GM19452 (cell line): ENCODE results near the gene SNX1.
"Not testable (repeated sequence)": the region's sequence is repeated elsewhere in the genome, so short reads cannot be mapped to it uniquely, and the experiment has no call there.

Experiments
- ATAC-seq: cut with Tn5 transposase; IDR thresholded peaks from one replicate; pipeline ENCODE4 v1.9.1; 2021; ENCODE audit not compliant: unreplicated experiment

Gene SNX1

DNA sequence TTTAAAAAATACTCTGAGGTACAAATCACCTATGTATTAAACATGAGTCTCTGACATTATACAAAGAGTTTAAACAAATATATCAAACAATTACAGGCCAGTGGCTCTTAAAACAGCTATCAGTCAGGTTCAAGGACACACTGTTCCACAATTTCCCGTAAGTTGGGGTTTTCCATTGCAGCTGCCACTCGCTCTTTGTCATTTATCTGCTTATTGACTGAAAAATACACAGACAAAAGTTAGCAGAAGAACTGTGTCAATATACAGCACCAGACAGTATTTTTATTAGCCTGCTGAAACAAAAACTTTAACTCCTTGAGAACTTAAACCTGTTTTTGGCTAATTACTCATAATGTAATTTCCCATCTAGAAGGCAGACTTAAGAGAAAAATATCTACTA lies 23.0 kb upstream of the SNX1 start:
- ATAC-seq = no peak

DNA sequence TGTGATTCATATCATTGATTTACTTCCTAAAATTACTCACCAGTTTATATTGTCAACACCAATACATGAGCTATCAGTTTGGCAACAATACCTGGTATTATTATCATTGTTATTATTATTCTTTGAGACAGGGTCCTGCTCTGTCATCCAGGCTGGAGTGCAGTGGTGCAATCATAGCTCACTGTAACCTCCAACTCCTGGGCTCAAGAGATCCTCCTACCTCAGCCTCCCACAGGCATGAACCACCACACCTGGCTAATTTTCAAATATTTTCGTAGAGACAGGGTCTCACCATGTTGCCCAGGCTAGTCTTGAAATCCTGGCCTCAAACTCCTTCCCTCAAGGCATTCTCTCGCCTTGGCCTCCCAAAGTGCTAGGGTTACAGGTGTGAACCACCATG lies 22.3 kb upstream of the SNX1 start:
- ATAC-seq = not testable (repeated sequence)

DNA sequence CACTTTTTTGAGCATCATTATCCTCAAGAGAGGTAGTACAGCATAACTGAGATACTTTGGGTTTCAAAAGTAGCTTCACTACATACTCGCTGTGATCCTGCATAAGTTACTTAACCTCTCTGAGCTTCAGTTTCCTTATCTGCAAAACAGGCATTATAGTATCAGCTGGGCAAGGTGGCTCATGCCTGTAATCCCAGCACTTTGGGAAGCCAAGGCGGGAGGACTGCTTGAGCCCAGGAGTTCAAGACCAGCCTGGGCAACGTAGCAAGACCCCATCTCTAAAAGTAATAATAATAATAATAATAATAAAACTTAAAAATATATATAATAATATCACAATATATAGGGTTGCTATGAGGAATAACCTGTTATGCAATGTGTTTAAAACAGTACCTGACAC lies 13.0 kb upstream of the SNX1 start:
- no peak for ATAC-seq

DNA sequence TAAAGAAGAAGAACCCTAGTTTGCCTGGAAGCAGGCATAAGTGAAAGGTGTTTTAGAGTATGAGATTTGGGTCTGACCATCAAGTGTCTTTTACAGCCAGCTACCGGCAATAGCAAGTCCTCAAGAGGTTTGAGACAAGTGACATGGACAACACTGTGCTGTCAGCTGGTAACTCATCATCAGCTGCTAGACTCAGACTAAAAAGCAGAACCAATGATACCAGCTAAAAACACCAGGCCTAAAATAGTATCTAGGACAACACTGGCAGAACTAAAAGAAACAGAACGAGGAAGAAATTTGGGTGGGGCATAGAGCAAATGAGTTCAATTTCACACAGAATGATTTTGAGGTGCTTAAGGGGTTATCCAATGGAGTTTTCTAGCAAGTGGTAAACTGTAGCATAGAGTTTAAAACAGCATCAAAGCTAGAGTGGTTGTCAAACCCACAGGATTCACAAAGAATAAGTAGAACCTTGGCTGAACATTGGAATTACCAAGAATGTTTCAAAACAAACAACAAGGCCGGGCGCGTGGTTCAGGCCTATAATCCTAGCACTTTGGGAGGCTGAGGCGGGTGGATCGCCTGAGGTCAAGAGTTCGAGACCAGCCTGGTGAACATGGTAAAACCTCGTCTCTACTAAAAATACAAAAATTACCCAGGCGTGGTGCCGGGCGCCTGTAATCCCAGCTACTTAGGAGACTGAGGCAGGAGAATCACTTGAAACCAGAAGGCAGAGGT lies 6.1 kb upstream of the SNX1 start:
- no peak for ATAC-seq

DNA sequence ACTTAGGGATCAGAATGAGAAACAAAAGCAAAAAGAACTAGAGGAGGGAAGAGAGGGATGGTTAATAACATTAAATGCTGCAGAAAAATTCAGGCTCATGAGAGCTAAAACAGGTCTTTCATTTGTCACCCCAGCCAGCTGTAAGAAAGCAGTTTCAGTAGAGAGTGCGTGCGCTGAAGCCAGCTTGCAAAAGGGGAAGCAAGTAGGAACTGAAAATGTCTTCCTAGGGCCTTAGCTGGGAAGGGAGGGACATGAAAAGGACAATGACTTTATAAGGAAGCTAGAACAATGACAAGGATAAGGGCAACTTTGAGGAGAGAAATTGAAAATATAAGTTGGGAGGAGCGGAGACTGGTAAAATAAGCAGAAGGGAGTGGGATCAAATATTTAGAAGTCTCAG lies 5.3 kb upstream of the SNX1 start:
- ATAC-seq = no peak

DNA sequence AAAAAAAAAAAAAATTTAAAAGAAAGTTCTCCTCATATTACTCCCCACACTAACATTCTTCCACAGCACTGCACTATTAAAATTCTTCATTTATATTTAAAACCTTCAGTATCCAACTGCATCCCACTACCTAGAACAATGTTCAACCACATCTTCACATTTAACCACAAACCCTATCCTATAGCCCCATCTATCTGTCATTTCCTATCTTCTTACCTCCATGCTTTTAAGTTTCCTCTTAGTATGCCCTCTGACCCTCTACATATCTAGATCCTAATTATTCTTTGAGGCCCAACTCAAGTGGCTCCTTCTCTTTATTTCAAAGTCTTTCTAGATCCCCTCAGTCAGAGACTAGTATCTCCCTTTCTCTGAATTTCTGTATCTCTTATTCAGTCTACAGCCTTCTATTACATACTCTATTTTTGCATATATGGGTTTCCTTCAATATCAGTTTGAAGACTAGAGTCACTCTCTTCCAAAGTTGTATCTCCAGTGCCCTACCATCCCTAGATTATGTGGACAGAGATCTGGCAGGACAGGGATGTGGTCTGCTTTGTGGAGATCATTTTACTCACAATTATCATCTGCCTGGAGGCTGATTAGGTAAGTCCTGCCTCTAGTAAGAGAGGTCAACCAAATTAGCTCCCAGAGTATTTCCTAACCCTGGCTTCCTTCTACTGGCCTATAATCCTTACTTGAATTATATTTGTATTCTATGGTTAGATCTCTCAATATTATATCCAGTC lies 3.5 kb upstream of the SNX1 start:
- no peak for ATAC-seq

DNA sequence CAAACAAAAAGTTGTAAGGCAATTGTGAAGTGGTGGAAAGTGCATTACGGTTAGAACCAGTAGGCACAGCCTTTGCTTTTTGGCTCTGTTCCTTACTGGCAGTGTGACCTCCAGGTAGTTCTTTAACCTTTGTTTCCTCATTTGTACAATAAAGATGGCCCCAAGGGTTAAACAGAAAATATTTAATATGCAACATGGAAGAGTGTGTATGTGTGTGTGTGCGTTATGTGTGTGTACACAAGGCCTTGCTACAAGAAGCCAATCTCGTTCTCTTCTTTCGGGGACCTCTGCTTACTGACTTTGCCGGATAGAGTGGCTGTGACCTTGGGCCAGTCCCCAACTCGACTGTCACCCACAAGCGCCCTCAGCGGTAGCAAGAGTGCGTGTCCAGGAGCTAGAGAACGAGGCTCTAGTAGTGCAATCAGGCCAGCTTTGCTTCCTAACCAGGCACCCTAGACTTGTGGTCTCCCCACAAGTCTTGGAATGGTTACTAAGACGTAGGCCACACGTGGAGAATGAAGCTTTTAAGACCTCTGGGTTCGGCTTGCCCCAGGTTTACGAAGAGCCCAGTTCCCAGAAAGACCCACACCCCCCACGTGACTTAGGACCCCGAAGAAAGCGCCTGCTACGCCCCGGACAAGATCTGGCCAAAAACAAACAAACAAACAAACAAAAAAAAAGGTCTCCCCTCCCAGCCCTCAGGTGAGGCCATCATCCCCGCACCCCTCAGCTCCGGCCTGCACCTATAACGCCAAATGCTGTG lies 2.7 kb upstream of the SNX1 start:
- peak; percentile 23 for ATAC-seq

DNA sequence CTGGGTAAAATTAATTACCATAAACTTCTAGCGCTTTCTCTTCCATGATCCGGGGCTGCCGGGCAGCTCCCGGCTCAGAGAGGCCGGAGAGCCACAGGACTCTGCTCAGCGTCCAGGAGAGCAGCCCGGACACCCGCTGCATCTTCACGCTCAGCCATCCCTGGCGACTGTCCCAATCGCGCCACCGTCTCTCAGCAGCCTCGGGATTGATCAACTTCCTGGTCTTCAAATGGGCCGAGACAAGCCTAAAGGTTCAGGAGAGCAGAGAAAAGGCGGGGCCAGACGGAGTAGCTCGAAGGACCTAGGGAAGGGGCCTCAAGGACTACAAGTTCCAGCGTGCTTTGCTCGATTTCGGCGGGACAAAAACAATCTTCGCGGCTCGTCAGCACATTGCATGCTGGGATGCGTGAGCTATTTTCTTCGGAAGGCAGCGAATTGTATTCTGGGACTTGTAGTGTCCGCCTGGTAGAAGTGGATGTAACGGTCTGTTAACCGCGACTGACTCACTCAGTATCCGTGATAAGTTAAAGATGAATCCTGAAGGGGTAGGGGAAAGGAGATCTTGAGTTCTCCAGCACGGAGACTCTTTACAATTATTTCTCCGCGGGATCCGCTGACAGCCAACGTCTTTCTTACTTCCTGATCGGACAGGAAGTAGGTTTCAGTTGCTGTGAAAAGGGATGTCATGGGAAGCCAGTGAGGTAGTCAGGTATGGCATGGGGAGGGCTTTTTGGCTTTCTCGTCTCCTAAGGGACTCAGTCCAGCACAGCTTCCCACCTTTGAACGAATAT lies 2.0 kb upstream of the SNX1 start, which contains the start of gene CIAO2A:
Gene CIAO2A, minus strand, starts transcription at position 212 of the 791 bp plus-strand sequence. Its CDS starts 70 bp downstream, at position 142.
- ATAC-seq = peak; percentile 62

DNA sequence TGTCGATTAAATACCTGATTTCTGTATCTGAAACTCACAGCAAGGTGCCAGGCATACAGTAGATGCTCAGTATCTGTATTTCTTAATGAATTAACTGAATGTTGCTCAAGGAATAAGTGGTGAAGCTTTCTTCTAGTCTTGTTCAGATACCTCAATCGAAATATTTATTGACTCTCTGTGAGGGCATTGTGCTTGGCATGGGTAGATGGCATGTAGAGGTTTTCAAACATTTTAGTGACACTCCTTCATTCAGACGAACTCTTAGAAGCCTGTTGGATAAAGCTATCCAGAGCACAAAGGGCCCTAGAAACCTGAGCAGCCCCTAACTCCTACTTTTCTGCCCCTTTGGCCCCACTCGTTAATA lies 369 bp upstream of the SNX1 start:
- ATAC-seq = no peak

DNA sequence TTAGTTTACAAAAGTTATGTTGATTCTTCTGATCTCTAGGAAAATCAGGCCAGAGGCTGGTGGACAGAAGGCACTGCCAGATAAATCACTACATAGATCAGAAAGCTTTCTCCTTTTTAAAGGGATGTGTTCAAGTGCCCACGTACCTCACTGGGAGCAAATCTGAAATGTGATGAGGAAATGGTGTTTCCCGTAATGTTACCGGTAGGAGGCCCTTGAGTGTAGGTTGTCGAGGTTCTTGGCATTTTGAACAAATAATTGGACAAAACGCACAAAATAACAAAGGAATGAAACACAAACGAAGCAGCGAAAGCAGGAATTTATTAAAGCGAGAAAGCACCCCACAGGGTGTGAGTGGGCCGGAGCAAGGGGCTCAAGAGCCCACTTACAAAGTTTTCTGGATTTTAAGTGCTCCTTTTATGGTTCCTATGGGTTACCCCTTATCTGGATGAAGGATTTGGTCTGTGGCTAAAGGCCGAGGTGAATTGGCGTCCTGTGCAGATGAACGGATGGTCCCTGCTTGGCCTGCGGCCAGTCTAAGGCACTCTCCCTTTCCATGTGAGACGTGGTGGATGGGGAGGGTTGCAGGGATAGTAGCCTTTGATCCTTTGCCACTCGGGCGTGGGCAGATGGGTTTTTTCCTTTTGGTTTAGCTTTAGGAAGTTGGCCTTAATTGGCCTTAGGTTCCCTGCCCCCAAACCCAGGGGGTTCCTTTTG lies 1.0 kb downstream of the SNX1 start:
- no peak for ATAC-seq

DNA sequence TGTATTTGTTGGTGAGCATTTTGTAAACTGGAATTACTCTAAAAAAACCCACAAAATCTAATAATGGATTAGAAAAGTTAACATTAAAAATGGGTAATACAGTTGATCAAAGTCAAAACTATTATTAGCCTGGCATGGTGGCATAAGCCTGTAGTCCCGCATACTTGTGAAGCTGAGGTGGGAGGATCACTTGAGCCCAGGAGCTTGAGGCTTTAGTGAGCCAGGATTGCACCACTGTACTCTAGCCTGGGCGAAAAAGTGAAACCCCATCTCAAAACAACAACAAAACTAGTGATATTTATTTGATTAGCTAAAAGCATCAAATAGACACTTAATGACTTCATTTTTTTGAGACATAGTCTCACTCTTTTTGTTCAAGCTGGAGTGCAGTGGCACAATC lies 3.6 kb downstream of the SNX1 start:
- no peak for ATAC-seq

DNA sequence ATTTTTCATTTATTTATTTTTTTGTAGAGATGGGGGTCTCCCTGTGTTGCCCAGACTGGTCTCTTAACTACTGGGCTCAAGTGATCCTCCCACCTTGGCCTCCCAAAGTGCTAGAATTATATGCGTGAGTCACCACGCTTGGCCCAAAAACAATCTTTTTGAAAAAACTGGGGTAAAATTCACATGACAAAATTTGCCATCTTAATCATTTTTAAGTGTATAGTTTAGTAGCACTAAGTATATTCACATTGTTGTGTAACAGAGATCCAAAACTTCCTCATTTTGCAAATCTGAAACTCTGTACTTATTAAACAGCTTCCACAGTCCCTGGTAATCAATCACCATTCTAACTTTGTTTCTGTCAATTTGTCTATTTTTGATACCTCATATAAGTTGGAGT lies 5.2 kb downstream of the SNX1 start:
- ATAC-seq = no peak

DNA sequence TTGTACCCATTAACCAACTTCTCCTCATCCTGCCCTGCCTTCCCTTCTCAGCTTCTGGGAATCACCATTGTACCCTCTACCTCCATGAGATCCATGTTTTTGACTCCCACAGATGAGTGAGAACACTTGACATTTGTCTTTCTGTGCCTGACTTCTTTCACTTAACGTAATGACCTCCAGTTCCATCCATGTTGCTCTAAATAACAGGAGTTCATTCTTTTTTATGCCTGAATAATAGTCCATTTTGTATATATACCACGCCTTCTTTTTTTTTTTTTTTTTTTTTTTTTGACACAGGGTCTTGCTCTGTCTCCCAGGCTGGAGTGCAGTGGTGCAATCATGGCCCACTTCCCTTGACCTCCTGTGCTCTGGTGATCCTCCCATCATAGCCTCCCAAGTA lies 6.7 kb downstream of the SNX1 start:
- no peak for ATAC-seq

DNA sequence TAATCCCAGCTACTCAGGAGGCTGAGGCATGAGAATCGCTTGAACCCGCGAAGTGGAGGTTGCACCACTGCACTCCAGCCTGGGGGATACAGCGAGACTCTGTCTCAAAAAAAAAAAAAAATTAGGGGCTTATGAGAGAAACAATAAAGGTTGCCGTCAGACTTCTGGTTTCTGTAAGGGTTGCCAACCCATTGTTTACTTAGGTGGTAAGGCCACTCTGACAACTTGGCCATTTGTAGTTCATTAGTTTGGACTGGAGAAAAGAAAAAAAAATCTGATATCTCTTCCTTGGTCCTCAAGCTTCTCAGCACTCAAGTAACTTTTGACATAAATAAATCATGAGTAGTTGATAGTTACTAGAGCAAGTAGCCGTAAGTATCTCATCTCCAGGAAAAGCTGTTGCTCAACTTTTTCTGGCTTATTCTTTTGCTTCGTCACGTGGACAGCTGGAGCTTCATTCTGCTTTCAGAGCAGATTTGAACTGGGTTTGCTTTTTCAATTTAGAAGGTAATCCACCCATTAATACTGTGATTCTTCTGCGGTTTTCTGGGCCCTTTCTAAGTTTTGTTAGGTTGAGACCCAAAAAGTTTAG lies 9.4 kb downstream of the SNX1 start:
- ATAC-seq = no peak

DNA sequence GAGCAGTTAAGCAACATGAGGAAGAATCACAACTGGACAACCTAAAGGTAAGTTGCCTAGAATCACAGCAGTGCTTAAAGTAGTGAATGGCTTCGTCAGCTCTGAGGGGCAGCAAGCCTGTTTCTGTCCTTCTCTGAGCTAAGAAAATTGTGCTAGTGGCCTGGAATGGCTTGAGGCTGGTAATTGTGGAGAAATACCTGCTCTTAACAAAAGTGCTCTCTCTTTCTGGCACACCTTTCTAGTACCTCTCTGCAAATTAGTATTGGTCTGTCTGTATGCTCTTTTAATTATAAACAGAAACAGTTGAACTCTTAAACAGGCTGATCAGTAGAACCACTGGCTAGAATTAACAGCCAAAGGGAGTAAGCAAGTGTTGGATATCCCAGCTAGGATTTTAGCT lies 11.6 kb downstream of the SNX1 start:
- ATAC-seq = no peak

DNA sequence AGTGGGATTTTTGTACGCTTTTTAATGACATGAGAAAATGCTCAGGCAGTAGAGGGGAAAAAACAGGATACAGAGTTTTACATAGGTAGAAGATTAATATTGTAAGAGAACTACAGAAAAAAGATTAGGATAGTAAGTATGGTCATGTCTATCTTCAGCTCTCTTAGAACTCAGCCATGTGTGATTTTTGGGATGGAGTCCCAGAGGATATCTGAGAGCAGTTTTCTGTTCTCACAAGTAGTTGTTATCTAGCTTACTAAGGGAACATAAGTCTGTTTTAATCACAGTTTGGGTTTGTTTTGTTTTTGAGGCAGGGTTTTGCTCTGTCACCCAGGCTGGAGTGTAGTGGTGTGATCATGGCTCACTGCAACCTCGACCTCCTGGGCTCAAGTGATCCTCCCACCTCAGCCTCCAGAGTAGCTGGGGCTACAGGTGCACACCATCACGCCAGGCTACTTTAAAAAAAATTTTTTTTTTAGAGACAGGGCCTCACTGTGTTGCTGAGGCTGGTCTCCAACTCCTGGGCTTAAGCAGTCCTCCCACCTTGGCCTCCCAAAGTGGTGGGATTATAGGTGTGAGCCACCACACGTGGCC lies 14.4 kb downstream of the SNX1 start:
- not testable (repeated sequence) for ATAC-seq

DNA sequence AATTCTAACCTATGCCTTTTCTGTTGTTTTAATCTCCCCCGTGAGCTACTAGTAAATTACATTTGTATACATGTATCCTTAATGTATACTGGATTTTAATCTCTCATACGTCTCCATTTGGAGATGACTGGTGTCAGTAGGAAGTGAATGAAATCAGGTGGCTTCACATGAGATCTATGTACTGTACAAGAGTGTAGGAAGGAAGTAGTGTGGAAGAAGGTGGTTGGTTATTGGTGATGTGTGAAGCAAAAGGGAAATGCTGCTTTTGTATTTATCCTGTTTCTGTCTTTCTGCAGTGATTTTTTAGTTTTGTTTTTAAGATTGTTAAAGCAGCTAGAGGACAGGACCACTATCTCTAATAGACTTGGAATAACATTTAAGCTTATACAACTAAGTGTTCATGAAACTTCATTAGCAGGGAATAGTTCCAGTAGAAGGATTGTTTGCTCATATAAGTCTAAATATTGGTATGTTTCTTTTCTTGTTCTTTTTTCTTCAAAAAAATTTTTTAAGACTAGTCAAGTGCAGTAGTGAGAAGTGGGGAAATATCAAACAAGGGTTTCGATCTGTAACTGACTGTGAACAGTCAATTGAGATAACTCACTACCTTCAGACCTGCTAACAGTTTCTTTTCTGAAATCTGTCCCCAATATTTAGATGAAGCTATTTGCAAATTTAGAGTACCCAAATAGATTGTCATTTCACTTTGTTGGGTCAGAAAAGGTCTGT lies 15.3 kb downstream of the SNX1 start:
- no peak for ATAC-seq

DNA sequence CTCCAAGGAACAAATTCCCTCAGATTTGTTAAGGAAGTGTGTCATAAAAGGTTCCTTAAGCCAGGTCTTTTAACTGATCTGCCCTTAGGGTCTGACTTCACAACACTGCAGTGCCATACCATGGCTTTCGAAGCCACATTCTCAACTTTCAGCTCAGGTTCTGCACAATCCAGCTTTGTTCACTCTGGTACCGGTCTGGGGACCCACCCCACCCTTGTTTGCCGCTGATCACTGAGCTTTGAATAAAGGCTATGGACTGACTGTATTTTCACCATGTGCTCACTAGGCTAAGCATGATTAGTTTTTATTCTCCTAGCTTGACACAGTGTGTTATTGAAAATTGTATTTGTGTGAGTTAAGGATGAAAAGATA lies 15.9 kb downstream of the SNX1 start:
- ATAC-seq = no peak
